Astrocyte (in vitro differentiated cells and primary cell): ENCODE data around the gene EEA1. TPM values are rescaled to one million over a fixed set of nuclear protein-coding genes. Genes with fewer than 3 reads are reported as not detected.

Experiments used
- DNase-seq: peaks from one replicate; pipeline ENCODE4 v3.0.0-alpha.2; 2010; ENCODE audit warnings: low read depth
- FAIRE-seq: peaks from 2 replicates; lab custom pipeline; 2011; peaks lifted over from hg19 to GRCh38; lab: Jason Lieb, UNC
- H2AFZ ChIP-seq: 2 replicates; pipeline ENCODE4 v1.6.0; 2012; ENCODE audit warnings: low read depth, low read length, inconsistent platforms
- H3K27ac ChIP-seq: 2 replicates; pipeline ENCODE4 v1.5.1; 2011; ENCODE audit warnings: low read depth, low read length, inconsistent platforms
- H3K27me3 ChIP-seq: 2 replicates; pipeline ENCODE4 v1.6.0; 2011; ENCODE audit warnings: low read length, inconsistent platforms; ENCODE audit not compliant: insufficient read depth
- H3K36me3 ChIP-seq: 2 replicates; pipeline ENCODE4 v1.5.1; 2011; ENCODE audit warnings: low read length, inconsistent platforms; ENCODE audit not compliant: insufficient read depth
- H3K4me1 ChIP-seq: 2 replicates; pipeline ENCODE4 v1.5.1; 2011; ENCODE audit warnings: low read length, inconsistent platforms; ENCODE audit not compliant: insufficient read depth
- H3K4me2 ChIP-seq: 2 replicates; pipeline ENCODE4 v1.6.0; 2012; ENCODE audit warnings: low read length, inconsistent platforms
- H3K4me3 ChIP-seq: 2 replicates; pipeline ENCODE4 v1.5.1; 2011; ENCODE audit warnings: low read depth, mild to moderate bottlenecking, low read length, inconsistent platforms; ENCODE audit not compliant: insufficient read depth
- H3K79me2 ChIP-seq: 2 replicates; pipeline ENCODE4 v1.6.0; 2012; ENCODE audit warnings: mild to moderate bottlenecking, low read length, inconsistent platforms; ENCODE audit not compliant: insufficient read depth
- H3K9ac ChIP-seq: 2 replicates; pipeline ENCODE4 v1.6.0; 2012; ENCODE audit warnings: mild to moderate bottlenecking, low read length, inconsistent platforms
- H3K9me3 ChIP-seq: 2 replicates; pipeline ENCODE4 v1.5.1; 2012; ENCODE audit warnings: low read depth, mild to moderate bottlenecking, low read length, inconsistent platforms; ENCODE audit not compliant: insufficient read depth
- H4K20me1 ChIP-seq: 2 replicates; pipeline ENCODE4 v1.6.0; 2012; ENCODE audit warnings: low read length, inconsistent platforms; ENCODE audit not compliant: insufficient read depth
- H3K27ac Mint-ChIP-seq: one replicate; pipeline ENCODE4 v1.8.0; 2021; ENCODE audit warnings: mild to moderate bottlenecking, mixed read lengths; ENCODE audit not compliant: unreplicated experiment
- H3K27me3 Mint-ChIP-seq: one replicate; pipeline ENCODE4 v1.8.0; 2021; ENCODE audit warnings: low read depth, mixed read lengths; ENCODE audit not compliant: unreplicated experiment
- H3K36me3 Mint-ChIP-seq: one replicate; pipeline ENCODE4 v1.8.0; 2021; ENCODE audit warnings: low read depth, mixed read lengths; ENCODE audit not compliant: unreplicated experiment
- H3K4me1 Mint-ChIP-seq: one replicate; pipeline ENCODE4 v1.8.0; 2021; ENCODE audit warnings: low read depth, mixed read lengths; ENCODE audit not compliant: unreplicated experiment
- H3K4me3 Mint-ChIP-seq: one replicate; pipeline ENCODE4 v1.8.0; 2021; ENCODE audit warnings: mild to moderate bottlenecking, moderate library complexity, mixed read lengths; ENCODE audit not compliant: unreplicated experiment
- H3K9me3 Mint-ChIP-seq: one replicate; pipeline ENCODE4 v1.8.0; 2021; ENCODE audit warnings: mild to moderate bottlenecking, mixed read lengths; ENCODE audit not compliant: unreplicated experiment
- EZH2 ChIP-seq: IDR thresholded peaks from 2 replicates; pipeline ENCODE4 v1.6.1; 2012; ENCODE audit warnings: mild to moderate bottlenecking, low read length, inconsistent platforms; ENCODE audit not compliant: insufficient read depth
- total RNA-seq: library from RNA; stranded (reverse); gene quantifications from 2 replicates; pipeline ENCODE4 v1.2.1, GENCODE V29; 2021
- TF ChIP-seq, protein P1 (sequence below): IDR thresholded peaks from 2 replicates; pipeline ENCODE4 v1.5.1; 2011; ENCODE audit warnings: low read depth, mild to moderate bottlenecking, inconsistent platforms, low read length, moderate library complexity; ENCODE audit not compliant: insufficient read depth

The EEA1 gene
- total RNA-seq, 1 donor from 2014 or later, result 36.5 TPM

DNA sequence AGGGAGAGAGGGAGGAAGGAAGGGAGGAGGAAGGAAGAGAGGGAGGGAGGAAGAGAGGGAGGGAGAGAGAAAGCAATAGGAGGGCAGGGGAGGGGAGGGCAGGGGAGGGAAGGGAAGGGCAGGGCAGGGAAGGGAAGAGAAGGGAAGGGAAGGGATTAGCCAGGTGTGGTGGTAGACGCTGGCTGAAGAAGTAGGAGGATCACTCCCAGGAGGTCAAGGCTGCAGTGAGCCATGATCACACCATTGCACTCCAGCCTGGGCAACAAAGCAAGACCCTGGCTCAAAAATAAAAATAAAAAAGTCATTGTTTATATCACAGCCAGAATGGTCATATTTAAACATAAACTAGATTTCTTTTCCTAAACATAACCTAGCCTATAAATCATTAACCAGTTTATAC lies 20.4 kb upstream of the EEA1 start:
- TF ChIP-seq, protein P1, sequence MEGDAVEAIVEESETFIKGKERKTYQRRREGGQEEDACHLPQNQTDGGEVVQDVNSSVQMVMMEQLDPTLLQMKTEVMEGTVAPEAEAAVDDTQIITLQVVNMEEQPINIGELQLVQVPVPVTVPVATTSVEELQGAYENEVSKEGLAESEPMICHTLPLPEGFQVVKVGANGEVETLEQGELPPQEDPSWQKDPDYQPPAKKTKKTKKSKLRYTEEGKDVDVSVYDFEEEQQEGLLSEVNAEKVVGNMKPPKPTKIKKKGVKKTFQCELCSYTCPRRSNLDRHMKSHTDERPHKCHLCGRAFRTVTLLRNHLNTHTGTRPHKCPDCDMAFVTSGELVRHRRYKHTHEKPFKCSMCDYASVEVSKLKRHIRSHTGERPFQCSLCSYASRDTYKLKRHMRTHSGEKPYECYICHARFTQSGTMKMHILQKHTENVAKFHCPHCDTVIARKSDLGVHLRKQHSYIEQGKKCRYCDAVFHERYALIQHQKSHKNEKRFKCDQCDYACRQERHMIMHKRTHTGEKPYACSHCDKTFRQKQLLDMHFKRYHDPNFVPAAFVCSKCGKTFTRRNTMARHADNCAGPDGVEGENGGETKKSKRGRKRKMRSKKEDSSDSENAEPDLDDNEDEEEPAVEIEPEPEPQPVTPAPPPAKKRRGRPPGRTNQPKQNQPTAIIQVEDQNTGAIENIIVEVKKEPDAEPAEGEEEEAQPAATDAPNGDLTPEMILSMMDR, result no peak
- no peak for TF ChIP-seq EZH2
- DNase-seq (no peak), FAIRE-seq (no peak)
- H3K9me3 Mint-ChIP-seq, result peaks cover 3% of the 10 kb centered on the region
- Histone ChIP-seq H3K4me1 (no peaks in the 10 kb centered on the region), H3K27me3 (no peaks in the 10 kb centered on the region), H3K27ac (no peak overlapping the region), H2AFZ (no peak overlapping the region), H3K36me3 (no peaks in the 10 kb centered on the region), H3K9ac (no peak overlapping the region), H4K20me1 (no peaks in the 10 kb centered on the region), H3K9me3 (peaks cover 5% of the 10 kb centered on the region), H3K4me3 (no peak overlapping the region), H3K4me2 (no peak overlapping the region), H3K79me2 (no peaks in the 10 kb centered on the region)
- no peaks in the 10 kb centered on the region for H3K27me3 Mint-ChIP-seq
- no peaks in the 10 kb centered on the region for H3K36me3 Mint-ChIP-seq
- H3K27ac Mint-ChIP-seq, result no peak overlapping the region
- no peak overlapping the region for H3K4me3 Mint-ChIP-seq
- H3K4me1 Mint-ChIP-seq, result no peaks in the 10 kb centered on the region

DNA sequence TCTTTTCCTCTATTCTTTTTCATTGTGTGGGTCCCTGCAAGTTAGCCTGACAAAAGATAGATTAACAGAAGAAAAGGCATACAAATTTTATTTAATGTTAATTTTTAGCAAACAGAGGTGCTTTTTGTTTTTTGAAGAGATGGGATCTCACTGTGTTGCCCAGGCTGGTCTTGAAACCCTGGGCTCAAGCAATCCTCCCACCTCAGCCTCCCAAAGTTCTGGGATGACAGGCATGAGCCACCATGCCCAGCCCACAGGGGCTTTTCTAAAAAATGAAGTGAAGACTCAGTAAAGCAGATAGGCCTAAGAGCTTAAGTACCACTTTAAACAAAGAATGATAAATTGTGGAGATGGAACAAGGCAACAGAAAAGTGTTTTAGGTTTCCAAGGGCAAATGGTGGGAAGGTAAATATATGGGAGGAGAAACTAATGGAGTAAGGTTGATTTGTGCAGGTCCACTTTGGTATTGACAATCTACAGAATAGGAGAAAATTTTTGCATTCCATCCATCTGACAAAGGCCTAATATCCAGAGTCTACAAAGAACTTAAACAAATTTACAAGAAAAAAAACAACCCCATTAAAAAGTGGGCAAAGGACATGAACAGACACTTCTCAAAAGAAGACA lies 18.6 kb upstream of the EEA1 start:
- H3K9ac ChIP-seq, result no peak overlapping the region
- no peaks in the 10 kb centered on the region for H3K9me3 Mint-ChIP-seq
- H2AFZ ChIP-seq, result no peak overlapping the region
- H4K20me1 ChIP-seq, result no peaks in the 10 kb centered on the region
- H3K27ac Mint-ChIP-seq, result no peak overlapping the region
- no peaks in the 10 kb centered on the region for H3K9me3 ChIP-seq
- no peak overlapping the region for H3K4me3 Mint-ChIP-seq
- no peaks in the 10 kb centered on the region for H3K79me2 ChIP-seq
- H3K36me3 ChIP-seq, result no peaks in the 10 kb centered on the region
- no peaks in the 10 kb centered on the region for H3K27me3 ChIP-seq
- DNase-seq (no peak), FAIRE-seq (no peak)
- no peak overlapping the region for H3K4me3 ChIP-seq
- H3K27ac ChIP-seq, result no peak overlapping the region
- TF ChIP-seq, protein P1, result no peak
- TF ChIP-seq EZH2, result no peak
- H3K36me3 Mint-ChIP-seq, result no peaks in the 10 kb centered on the region
- H3K27me3 Mint-ChIP-seq, result no peaks in the 10 kb centered on the region
- H3K4me1 Mint-ChIP-seq, result peaks cover 8% of the 10 kb centered on the region
- H3K4me1 ChIP-seq, result no peaks in the 10 kb centered on the region
- no peak overlapping the region for H3K4me2 ChIP-seq

DNA sequence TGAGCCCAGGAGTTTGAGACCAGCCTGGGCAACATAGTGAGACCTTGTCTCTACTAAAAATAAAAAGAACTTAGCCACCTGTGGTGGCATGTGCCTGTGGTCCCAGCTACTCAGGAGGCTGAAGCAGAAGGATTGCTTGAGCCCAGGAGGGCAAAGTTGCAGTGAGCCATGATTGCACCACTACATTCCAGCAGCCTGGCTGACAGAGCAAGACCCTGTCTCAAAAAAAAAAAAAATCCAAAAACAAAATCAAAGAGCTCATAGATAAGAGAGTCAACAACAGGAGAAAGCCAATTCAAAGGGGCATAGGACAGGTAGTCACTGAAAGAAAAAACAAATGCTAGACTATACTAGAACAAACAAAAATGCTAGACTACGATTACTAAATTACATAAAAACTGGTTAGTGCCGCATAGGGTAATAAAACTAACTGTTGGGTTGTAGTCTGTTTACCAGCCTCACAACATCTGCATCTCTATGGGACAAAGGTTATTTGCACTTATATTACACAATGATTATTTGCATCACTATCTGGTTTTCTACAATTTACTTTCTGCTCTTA lies 16.6 kb upstream of the EEA1 start:
- no peaks in the 10 kb centered on the region for H3K36me3 ChIP-seq
- no peaks in the 10 kb centered on the region for H3K27me3 ChIP-seq
- Mint-ChIP-seq H3K36me3 (no peaks in the 10 kb centered on the region), H3K9me3 (no peaks in the 10 kb centered on the region), H3K4me1 (peaks cover 9% of the 10 kb centered on the region), H3K27ac (no peak overlapping the region), H3K27me3 (no peaks in the 10 kb centered on the region), H3K4me3 (no peak overlapping the region)
- H3K9ac ChIP-seq, result no peak overlapping the region
- no peak overlapping the region for H2AFZ ChIP-seq
- no peak overlapping the region for H3K27ac ChIP-seq
- H4K20me1 ChIP-seq, result no peaks in the 10 kb centered on the region
- TF ChIP-seq, protein P1, result no peak
- no peak for TF ChIP-seq EZH2
- no peak overlapping the region for H3K4me3 ChIP-seq
- no peaks in the 10 kb centered on the region for H3K79me2 ChIP-seq
- no peaks in the 10 kb centered on the region for H3K9me3 ChIP-seq
- FAIRE-seq (no peak), DNase-seq (no peak)
- no peaks in the 10 kb centered on the region for H3K4me1 ChIP-seq
- H3K4me2 ChIP-seq, result no peak overlapping the region
